ENCODE data around the gene PROS1.

GRCh38 chr3:93992207-93992606, 18.5 kb upstream of the PROS1 start:
- TF ChIP-seq CTCF (IDR thresholded peaks at IDR 0.05 in 8 of 11, conservative IDR thresholded peaks at IDR 0.05 in 3 of 11) (no peak), POLR2AphosphoS5 (IDR thresholded peaks at IDR 0.05) (no peak), POLR2A (IDR thresholded peaks at IDR 0.05) (no peak)
